ENCODE measurements around the gene PTGER3. TPM values are rescaled to one million over a fixed set of nuclear protein-coding genes. Genes with fewer than 3 reads are reported as not detected.

Gene PTGER3
- total RNA-seq, 3 donors from 2014 or later, result 0.10 to 0.14 (median 0.11) TPM

DNA sequence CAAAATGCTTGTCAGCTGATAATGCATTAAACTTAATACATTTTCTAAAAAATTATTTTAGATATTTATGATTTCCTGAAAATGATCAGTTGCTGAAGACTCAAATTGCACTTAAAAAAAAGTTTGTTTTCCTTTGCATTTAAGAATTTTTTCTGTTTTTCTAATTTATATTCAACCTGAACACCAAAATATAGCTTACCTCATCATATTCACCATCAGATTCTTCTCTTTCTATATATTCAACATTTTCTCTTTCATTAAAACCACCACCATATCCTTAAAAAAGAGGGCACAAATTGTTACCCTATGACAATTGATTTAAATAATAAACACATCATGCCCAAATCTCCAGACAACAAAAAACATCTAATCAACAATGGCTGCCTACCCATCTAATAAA, 24.7 kb upstream of the PTGER3 start:
- Mint-ChIP-seq H3K4me3 (no peak overlapping the region), H3K4me1 (ENCODE audit: low read depth) (peaks cover 28% of the 10 kb centered on the region), H3K27me3 (ENCODE audit: low read depth) (no peaks in the 10 kb centered on the region), H3K9me3 (no peaks in the 10 kb centered on the region), H3K36me3 (ENCODE audit: insufficient read depth) (peaks cover 60% of the 10 kb centered on the region)
- no peak for ATAC-seq
- no peak for DNase-seq

DNA sequence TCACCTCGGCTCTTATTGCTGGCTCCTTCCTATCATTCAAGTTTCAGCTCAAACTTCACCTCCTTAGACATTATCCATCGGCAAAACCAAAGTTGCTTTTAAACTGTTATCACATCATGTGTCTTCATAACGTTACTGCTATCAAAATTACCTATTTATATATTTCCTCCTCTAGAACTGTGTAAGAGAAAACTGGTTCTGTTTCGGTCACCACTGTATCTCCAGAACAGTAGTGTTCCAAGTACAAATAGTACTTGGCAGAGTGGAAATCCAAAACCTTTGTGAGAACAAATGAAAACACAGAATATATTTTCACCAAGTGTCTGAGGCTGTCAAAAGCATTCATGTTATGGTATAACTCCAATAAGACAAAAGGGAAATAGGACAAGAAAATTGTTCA, 24.1 kb upstream of the PTGER3 start:
- Mint-ChIP-seq H3K27me3 (ENCODE audit: low read depth) (no peaks in the 10 kb centered on the region), H3K36me3 (ENCODE audit: insufficient read depth) (peaks cover 61% of the 10 kb centered on the region), H3K4me3 (no peak overlapping the region), H3K9me3 (no peaks in the 10 kb centered on the region), H3K4me1 (ENCODE audit: low read depth) (peaks cover 28% of the 10 kb centered on the region)
- ATAC-seq, result no peak
- DNase-seq, result no peak

DNA sequence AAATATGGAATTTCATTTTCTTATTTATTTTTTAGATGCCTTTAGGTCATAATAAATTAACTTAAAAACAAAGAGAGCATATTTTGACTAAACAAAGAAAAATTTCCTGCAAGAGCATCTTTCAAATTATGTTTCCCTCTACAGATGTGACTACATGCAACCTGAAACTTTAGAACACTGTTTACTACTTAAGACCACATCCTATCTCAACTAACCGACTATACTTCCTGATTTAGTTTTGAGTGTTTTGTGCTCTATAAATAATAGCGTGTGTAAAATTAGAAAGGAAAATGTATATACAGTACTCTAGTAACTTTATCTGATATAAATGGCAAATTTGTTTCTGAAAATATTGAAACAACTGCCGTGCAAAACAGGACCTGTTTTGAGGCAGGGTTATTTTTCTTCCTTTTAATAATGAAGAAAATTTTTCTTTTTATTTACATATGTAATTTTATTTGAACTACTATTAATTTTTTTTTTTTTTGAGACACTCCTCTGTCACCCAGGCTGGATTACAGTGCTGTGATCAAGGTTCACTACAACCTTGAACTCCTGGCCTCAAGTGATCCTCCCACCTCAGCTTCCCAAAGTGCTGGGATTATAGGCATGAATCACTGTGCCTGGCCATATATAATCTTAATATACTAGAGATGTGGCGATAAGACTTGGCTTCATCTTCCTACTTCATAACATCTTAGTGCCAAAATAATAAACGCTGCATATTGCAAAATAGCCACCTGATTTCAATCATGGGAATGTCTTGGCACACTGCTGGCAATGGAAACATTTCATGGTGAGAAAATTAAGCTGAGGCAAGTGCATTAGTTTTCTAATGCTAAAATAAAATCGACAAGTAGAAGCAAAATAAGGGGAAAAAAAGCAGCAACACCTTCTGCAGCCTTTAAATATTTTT, 21.0 kb upstream of the PTGER3 start:
- ATAC-seq, result no peak
- Mint-ChIP-seq H3K36me3 (ENCODE audit: insufficient read depth) (peaks cover 48% of the 10 kb centered on the region), H3K4me3 (no peak overlapping the region), H3K27me3 (ENCODE audit: low read depth) (no peaks in the 10 kb centered on the region), H3K9me3 (no peaks in the 10 kb centered on the region), H3K4me1 (ENCODE audit: low read depth) (peaks cover 10% of the 10 kb centered on the region)
- DNase-seq, result no peak

DNA sequence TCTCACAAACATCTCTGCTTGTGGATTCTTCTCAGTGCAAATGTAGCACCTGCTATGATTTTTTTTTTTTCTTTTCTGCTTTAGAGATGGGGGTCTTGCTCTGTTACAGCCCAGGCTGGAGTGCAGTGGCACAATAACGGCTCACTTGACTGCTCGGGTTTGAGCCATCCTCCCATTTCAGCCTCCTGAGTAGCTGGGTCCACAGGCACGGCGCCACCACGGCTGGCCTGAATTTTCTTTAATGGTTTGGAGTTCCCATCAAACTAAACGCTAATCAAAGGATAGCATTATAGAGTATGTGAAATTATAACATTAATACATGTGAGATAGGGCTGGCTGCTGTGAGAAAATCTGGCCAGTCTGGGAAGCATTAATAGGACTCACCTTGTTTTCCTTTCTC, 7.2 kb upstream of the PTGER3 start:
- ATAC-seq (no peak), DNase-seq (no peak)
- peaks cover 2% of the 10 kb centered on the region for H3K4me1 Mint-ChIP-seq (ENCODE audit: low read depth)
- no peaks in the 10 kb centered on the region for H3K9me3 Mint-ChIP-seq
- H3K4me3 Mint-ChIP-seq, result no peak overlapping the region
- H3K27me3 Mint-ChIP-seq (ENCODE audit: low read depth), result peaks cover 2% of the 10 kb centered on the region
- H3K36me3 Mint-ChIP-seq (ENCODE audit: insufficient read depth), result peaks cover 11% of the 10 kb centered on the region

DNA sequence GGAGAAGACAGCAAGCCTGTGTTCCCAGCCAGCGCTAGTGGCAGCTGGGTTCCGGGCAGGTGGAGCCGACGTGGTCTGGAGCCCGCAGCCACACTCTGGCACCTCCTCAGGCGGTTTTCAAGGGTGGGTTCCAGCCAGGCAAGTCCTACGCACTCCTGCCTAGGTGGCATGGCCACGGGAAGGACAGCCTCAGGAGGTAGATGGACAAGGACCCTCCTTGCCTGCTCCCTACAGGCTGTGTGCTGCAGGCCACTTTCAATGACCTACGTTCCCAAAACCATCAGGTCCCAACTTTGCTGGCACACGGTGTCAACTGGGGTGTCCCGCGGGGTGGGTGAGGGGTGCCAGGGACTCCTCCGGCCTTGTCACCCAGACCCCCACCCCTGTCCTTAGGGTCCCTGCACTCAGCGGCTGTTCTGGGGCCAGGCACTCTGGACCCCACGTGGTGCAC, 6.7 kb upstream of the PTGER3 start:
- no peak overlapping the region for H3K4me3 Mint-ChIP-seq
- no peak for DNase-seq
- peaks cover 9% of the 10 kb centered on the region for H3K36me3 Mint-ChIP-seq (ENCODE audit: insufficient read depth)
- ATAC-seq, result peak; percentile 11 to 17
- H3K9me3 Mint-ChIP-seq, result no peaks in the 10 kb centered on the region
- H3K27me3 Mint-ChIP-seq (ENCODE audit: low read depth), result peaks cover 3% of the 10 kb centered on the region
- H3K4me1 Mint-ChIP-seq (ENCODE audit: low read depth), result peaks cover 3% of the 10 kb centered on the region

DNA sequence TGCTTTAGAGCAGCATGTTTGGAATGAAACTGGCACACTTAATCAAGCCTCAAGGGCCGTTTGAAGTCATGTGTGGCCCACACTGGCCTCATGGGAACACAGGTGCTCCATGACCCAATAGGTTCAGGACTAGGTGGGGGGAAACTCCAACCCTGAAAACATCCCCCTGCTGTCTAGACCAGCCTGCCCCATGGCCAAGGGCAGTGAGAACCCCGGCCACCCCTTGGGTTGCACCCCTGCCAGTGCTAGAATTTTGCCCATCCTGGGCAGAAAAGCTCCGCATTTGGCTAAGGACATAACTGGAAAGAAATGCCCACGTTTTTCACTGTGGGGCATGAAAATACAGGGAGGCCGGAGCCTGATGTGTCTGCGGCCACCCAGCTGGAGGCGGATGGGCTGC, 6.1 kb upstream of the PTGER3 start:
- Mint-ChIP-seq H3K36me3 (ENCODE audit: insufficient read depth) (peaks cover 4% of the 10 kb centered on the region), H3K9me3 (no peaks in the 10 kb centered on the region), H3K4me3 (no peak overlapping the region), H3K4me1 (ENCODE audit: low read depth) (peaks cover 3% of the 10 kb centered on the region), H3K27me3 (ENCODE audit: low read depth) (peaks cover 7% of the 10 kb centered on the region)
- peak in 1 of 2 donors; percentile 15 for ATAC-seq
- DNase-seq, result no peak

DNA sequence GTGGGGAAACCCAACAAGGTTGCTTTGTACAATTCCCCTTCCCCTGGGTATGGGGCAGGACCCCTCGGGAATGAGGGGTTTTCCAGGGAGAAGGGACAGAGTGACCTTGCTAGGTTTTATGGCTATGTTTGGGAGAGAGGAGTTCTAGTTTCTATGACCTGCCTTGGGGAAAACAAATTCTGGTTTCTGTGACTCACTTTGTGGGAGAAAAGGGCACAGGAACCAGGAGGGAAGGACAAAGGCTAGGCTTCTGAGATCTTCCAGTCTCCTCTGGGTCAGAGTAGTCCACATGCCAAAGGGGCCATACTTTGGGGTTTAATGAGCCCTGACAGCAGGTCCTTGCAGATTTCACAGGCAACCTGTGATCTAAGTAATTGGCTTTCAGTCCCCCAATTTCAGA, 5.5 kb upstream of the PTGER3 start:
- H3K27me3 Mint-ChIP-seq (ENCODE audit: low read depth), result peaks cover 13% of the 10 kb centered on the region
- H3K4me1 Mint-ChIP-seq (ENCODE audit: low read depth), result peaks cover 4% of the 10 kb centered on the region
- ATAC-seq (no peak), DNase-seq (no peak)
- H3K4me3 Mint-ChIP-seq, result no peak overlapping the region
- H3K9me3 Mint-ChIP-seq, result no peaks in the 10 kb centered on the region
- H3K36me3 Mint-ChIP-seq (ENCODE audit: insufficient read depth), result peaks cover 4% of the 10 kb centered on the region

DNA sequence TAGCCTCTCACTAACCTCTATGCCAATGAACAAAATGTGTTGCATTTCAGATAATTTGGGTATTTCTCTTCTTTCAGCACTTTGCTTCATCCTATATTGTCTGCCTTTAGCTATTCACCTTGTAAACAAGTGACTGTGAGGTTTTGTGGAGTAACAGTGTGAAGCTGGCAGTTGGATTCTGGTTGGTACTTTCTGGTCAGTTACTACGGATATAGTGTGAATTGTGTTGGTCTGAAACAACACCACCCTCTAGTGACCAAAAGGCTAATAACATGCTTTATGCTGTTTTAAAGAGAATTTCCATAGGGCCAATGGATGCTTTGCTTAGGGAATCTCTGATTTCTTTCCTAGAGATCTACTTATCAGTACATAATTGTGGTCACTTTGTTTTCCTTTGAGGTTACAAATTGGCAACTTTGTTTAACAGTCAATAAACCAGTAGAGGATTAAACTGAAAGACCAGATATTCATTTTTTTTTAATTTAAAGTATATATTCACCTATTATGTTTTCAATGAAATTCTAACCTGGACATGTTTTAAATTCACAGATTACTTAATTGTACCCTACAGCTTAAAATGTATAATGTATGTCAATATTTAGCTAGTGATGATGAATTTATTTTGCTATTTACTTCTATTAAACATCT, 2.5 kb upstream of the PTGER3 start:
- DNase-seq (no peak), ATAC-seq (peak in 1 of 2 donors; percentile 35)
- H3K4me3 Mint-ChIP-seq, result no peak overlapping the region
- H3K27me3 Mint-ChIP-seq (ENCODE audit: low read depth), result peaks cover 39% of the 10 kb centered on the region
- H3K4me1 Mint-ChIP-seq (ENCODE audit: low read depth), result peaks cover 18% of the 10 kb centered on the region
- no peaks in the 10 kb centered on the region for H3K36me3 Mint-ChIP-seq (ENCODE audit: insufficient read depth)
- H3K9me3 Mint-ChIP-seq, result no peaks in the 10 kb centered on the region

DNA sequence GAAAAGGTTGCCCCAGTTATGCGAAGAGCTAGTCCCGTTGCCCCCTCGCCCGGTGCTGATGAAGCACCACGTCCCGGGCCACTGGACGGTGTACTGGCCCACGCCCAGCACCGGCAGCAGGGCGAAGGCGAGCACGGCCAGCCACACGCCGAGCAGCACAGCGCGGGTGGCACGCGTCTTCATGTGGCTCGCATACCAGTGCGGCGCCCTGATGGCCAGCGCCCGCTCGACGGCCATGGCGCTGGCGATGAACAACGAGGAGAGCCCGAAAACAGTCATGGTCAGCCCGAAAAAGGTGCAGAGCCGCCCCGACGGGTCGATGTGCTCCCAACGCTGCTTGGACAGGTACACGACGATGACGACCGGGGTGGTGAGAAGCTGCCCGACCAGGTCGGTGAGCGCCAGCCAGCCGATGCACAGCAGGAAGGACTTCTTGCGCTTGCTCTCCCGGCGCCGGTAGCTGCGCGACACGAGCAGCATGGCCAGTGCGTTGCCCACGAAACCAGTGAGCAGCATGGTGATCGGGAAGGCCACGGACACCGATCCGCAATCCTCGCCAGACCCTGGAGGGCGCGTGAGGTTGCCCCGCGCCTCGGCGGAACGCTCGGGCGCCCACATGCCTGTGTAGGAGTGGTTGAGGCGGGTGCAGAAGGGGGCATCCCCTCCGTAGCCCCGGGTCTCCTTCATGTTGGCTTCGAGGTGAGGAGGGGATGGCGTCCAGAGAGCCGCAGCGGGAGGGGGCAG, 553 bp downstream of the PTGER3 start:
- Mint-ChIP-seq H3K36me3 (ENCODE audit: insufficient read depth) (no peaks in the 10 kb centered on the region), H3K4me1 (ENCODE audit: low read depth) (peaks cover 18% of the 10 kb centered on the region), H3K4me3 (peak overlapping the region; percentile 78), H3K27me3 (ENCODE audit: low read depth) (peaks cover 44% of the 10 kb centered on the region), H3K9me3 (no peaks in the 10 kb centered on the region)
- DNase-seq (no peak), ATAC-seq (peak; percentile 61 to 63)

DNA sequence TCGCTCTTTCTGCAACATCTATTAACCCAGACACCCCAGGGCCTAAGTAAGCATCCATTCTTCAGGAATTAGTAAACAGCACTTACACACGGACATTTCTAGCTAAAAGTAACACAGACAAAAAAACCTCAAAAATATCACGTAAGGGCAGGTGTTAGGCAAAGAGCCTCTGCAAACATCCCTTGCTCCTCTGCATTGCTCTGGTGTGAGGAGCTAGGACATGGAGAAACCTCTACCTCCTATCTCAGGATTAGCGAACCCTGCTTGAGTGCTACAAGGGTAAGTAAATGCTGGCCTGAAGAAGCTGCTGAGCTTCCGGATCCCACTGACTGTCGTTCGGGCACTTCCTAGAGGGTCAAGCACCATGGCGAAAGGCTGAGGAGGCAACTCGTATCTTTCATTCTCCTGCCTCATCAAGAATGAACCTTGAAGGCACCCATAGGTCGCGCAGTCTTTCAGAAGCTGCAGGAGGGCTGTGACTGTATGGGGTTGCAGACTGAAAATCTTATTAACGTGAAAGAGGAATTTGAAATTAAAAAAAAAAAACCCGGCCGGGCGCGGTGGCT, 2.1 kb downstream of the PTGER3 start:
- H3K4me1 Mint-ChIP-seq (ENCODE audit: low read depth), result peaks cover 18% of the 10 kb centered on the region
- no peak overlapping the region for H3K4me3 Mint-ChIP-seq
- H3K27me3 Mint-ChIP-seq (ENCODE audit: low read depth), result peaks cover 50% of the 10 kb centered on the region
- no peak for ATAC-seq
- H3K36me3 Mint-ChIP-seq (ENCODE audit: insufficient read depth), result no peaks in the 10 kb centered on the region
- H3K9me3 Mint-ChIP-seq, result no peaks in the 10 kb centered on the region
- DNase-seq, result no peak

DNA sequence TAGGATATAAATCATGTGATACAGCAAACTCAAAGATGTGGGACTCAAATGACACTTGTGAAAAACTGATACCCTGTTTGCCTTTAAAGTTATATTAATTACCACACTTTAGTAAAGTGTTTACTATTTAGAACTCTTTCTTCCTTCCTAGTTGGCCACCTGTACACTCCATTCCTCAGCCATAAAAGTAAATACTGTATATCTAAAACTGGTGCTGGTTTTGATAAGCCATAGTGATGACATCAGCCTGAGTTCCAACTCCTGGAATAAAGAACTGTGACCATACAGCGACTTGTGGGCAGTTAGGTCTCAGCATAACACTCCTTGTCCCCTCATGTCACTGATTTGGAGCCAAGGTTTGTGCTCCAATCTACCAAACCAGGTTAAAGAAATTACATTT, 2.8 kb downstream of the PTGER3 start:
- ATAC-seq (no peak), DNase-seq (no peak)
- Mint-ChIP-seq H3K4me3 (no peak overlapping the region), H3K4me1 (ENCODE audit: low read depth) (peaks cover 16% of the 10 kb centered on the region), H3K9me3 (no peaks in the 10 kb centered on the region), H3K27me3 (ENCODE audit: low read depth) (peaks cover 49% of the 10 kb centered on the region), H3K36me3 (ENCODE audit: insufficient read depth) (no peaks in the 10 kb centered on the region)

DNA sequence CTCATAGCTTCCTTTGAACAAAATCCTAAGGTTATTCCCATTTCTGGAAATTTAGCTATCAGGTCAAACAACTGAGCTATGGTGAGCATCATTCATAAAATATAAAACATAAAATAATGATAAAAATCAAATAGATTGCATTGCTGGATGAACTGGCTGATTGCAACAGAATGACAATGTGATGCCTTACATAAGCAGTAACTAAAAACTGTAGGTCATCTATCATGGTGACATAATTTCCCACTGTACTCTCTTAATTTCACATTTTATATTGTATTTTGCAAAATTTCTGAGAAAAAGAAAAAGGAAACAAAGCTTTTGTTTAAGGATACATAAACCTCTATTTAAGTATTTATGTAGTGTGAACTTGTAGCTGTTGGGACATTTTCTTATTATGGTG, 4.6 kb downstream of the PTGER3 start:
- peaks cover 14% of the 10 kb centered on the region for H3K4me1 Mint-ChIP-seq (ENCODE audit: low read depth)
- H3K36me3 Mint-ChIP-seq (ENCODE audit: insufficient read depth), result no peaks in the 10 kb centered on the region
- DNase-seq (no peak), ATAC-seq (no peak)
- peaks cover 48% of the 10 kb centered on the region for H3K27me3 Mint-ChIP-seq (ENCODE audit: low read depth)
- no peak overlapping the region for H3K4me3 Mint-ChIP-seq
- no peaks in the 10 kb centered on the region for H3K9me3 Mint-ChIP-seq

DNA sequence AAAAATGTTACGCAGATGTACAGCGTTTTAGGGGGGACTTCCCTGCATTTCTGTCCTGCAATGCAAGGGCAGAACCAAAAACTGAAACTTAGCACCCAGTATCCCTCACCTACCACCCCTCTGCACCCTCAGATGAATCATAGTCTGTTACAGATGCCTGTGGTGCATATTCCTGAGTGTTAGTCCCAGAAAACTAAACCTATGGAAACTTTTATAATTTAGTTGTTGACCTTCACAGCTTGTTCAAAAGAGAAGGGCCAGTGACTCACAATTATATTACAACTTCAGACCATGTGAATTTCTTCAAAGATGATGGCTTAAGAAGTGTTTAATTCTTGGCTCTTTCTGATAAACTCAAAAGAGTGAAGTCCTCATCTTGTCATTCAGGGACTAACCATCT, 5.8 kb downstream of the PTGER3 start:
- H3K4me3 Mint-ChIP-seq, result no peak overlapping the region
- peaks cover 43% of the 10 kb centered on the region for H3K27me3 Mint-ChIP-seq (ENCODE audit: low read depth)
- no peak for ATAC-seq

DNA sequence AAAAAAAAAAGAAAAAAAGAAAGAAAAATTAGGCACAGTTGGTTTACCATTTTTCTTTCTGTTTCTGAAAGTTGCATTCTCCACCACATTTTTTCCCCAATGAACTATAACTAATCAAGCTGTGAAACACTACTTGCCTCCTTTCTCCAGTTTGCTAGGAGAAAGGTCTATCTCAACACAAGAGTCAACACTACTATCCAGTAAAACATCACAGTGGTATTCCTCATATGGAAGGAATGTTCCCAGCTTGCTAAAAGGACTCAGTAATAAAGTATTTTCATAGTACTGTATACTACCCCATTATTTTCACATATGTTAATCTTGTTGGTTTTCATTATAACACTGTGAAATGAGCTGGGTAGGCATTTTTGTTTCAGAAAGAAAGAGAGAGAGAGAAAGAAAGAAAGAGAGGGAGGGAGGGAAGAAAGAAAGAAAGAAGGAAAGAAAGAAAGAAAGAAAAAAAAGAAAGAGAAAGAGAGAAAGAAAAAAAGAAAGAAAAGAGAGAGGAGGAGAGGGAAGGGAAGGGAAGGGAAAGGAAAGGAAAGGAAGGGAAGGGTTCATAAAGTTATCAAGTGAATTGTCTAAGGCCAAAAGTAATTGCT, 7.9 kb downstream of the PTGER3 start:
- Mint-ChIP-seq H3K27me3 (ENCODE audit: low read depth) (peaks cover 34% of the 10 kb centered on the region), H3K4me3 (no peak overlapping the region), H3K4me1 (ENCODE audit: low read depth) (no peaks in the 10 kb centered on the region), H3K36me3 (ENCODE audit: insufficient read depth) (no peaks in the 10 kb centered on the region), H3K9me3 (no peaks in the 10 kb centered on the region)
- ATAC-seq, result no peak
- no peak for DNase-seq

More for the DNA sequence above, 5.8 kb downstream of the PTGER3 start:
- Mint-ChIP-seq H3K36me3 (ENCODE audit: insufficient read depth) (no peaks in the 10 kb centered on the region), H3K4me1 (ENCODE audit: low read depth) (peaks cover 6% of the 10 kb centered on the region), H3K9me3 (no peaks in the 10 kb centered on the region)
- DNase-seq, result no peak

All from activated T-cell treated with anti-CD3 and anti-CD28 coated beads, Interleukin-2, amount 50 U/mL, for 4 hours (primary cell).